PFSK-1 (cell line): ENCODE results near the gene COL9A3.

ENCODE experiments used
- POLR2AphosphoS5 ChIP-seq: IDR thresholded peaks from 2 replicates; pipeline ENCODE4 v1.6.1; 2012; ENCODE audit warnings: low read depth, mild to moderate bottlenecking, control low read depth, low read length, moderate library complexity
- SIN3A ChIP-seq: IDR thresholded peaks from 2 replicates; pipeline ENCODE4 v1.6.1; 2012; ENCODE audit warnings: mild to moderate bottlenecking, low read length, moderate library complexity, borderline replicate concordance; ENCODE audit not compliant: insufficient read depth
- TAF1 ChIP-seq: IDR thresholded peaks from 2 replicates; pipeline ENCODE4 v1.6.1; 2012; ENCODE audit warnings: low read length, control low read depth, borderline replicate concordance; ENCODE audit not compliant: insufficient read depth
- TF ChIP-seq, protein P1 (sequence below), 2 experiments: IDR thresholded peaks; 2 replicates each; pipeline versions ENCODE4 v1.6.1 to v1.8.0; 2011 to 2012; ENCODE audit warnings: low read depth in 2 of 2, low read length in 2 of 2, control low read depth in 1 of 2, inconsistent platforms in 1 of 2, mild to moderate bottlenecking in 1 of 2, moderate library complexity in 1 of 2; ENCODE audit not compliant: insufficient read depth in 1 of 2

DNA sequence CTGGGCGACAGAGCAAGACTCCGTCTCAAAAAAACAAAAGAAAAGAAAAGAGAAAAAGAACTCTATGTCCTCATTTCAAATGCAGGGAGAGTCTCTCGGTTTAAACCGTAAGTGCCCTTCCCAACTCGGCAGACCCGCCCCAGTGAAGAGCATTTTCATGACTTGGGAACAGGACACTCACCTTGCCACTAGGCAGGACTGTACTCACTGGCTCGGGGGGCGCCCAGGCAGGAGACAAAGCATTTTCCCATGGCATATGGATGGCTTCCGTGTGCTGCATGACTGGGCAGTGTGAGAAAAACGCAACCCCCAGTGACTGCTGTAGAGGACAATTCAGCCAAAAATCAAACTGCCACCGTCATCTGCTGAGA is 44.2 kb upstream of the COL9A3 start:
- no peak for TF ChIP-seq SIN3A
- TF ChIP-seq, protein P1, sequence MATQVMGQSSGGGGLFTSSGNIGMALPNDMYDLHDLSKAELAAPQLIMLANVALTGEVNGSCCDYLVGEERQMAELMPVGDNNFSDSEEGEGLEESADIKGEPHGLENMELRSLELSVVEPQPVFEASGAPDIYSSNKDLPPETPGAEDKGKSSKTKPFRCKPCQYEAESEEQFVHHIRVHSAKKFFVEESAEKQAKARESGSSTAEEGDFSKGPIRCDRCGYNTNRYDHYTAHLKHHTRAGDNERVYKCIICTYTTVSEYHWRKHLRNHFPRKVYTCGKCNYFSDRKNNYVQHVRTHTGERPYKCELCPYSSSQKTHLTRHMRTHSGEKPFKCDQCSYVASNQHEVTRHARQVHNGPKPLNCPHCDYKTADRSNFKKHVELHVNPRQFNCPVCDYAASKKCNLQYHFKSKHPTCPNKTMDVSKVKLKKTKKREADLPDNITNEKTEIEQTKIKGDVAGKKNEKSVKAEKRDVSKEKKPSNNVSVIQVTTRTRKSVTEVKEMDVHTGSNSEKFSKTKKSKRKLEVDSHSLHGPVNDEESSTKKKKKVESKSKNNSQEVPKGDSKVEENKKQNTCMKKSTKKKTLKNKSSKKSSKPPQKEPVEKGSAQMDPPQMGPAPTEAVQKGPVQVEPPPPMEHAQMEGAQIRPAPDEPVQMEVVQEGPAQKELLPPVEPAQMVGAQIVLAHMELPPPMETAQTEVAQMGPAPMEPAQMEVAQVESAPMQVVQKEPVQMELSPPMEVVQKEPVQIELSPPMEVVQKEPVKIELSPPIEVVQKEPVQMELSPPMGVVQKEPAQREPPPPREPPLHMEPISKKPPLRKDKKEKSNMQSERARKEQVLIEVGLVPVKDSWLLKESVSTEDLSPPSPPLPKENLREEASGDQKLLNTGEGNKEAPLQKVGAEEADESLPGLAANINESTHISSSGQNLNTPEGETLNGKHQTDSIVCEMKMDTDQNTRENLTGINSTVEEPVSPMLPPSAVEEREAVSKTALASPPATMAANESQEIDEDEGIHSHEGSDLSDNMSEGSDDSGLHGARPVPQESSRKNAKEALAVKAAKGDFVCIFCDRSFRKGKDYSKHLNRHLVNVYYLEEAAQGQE (IDR thresholded peaks at IDR 0.05; ENCODE audit: insufficient read depth in 1 of 2, low read depth in 2 of 2, low read length in 2 of 2), result no peak
- TF ChIP-seq TAF1, result no peak
- TF ChIP-seq POLR2AphosphoS5, result no peak
